ENCODE results near the gene GLRX.

DNA sequence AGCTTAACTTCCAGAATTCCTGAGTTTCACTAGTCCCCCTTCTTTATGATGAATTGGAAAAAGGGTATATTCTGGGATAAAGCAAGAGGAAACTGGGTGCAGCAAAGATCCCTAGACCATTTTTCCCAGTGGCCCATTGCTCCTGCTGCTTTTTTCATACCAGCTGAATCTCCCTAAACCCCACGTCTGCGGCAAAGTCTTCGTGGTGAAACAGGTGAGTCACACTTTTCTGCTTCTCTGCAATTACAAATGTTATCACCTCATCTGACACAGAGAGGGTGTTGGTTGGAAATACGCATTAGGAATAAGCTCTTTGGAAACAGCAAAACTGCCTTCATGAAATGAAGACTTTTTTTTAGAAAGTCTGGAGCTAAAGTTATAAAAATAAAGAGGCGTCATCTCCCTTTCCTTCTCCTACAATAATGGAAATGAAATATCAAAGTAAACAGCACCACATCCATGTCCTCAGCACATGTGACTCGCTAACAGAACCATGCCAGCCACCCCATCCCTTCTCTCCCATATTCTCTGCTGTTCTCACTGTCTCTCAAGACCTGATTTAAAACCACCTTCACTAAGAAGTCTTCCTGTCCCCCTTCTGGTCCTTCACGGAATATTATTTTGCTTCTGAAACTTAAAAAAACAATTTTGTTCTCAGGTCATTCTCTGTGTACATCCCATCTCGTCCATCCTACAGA lies 39.5 kb upstream of the GLRX start:
- TF ChIP-seq POLR2A (IDR thresholded peaks at IDR 0.05), result no peak
- TF ChIP-seq, protein P1, sequence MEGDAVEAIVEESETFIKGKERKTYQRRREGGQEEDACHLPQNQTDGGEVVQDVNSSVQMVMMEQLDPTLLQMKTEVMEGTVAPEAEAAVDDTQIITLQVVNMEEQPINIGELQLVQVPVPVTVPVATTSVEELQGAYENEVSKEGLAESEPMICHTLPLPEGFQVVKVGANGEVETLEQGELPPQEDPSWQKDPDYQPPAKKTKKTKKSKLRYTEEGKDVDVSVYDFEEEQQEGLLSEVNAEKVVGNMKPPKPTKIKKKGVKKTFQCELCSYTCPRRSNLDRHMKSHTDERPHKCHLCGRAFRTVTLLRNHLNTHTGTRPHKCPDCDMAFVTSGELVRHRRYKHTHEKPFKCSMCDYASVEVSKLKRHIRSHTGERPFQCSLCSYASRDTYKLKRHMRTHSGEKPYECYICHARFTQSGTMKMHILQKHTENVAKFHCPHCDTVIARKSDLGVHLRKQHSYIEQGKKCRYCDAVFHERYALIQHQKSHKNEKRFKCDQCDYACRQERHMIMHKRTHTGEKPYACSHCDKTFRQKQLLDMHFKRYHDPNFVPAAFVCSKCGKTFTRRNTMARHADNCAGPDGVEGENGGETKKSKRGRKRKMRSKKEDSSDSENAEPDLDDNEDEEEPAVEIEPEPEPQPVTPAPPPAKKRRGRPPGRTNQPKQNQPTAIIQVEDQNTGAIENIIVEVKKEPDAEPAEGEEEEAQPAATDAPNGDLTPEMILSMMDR (IDR thresholded peaks at IDR 0.05), result no peak
